ENCODE measurements around the gene ADCY9. TPM values are rescaled to one million over a fixed set of nuclear protein-coding genes. Genes with fewer than 3 reads are reported as not detected.

The ADCY9 gene
- total RNA-seq, 1 experiment from 2014 or later, result 9.8 TPM

DNA sequence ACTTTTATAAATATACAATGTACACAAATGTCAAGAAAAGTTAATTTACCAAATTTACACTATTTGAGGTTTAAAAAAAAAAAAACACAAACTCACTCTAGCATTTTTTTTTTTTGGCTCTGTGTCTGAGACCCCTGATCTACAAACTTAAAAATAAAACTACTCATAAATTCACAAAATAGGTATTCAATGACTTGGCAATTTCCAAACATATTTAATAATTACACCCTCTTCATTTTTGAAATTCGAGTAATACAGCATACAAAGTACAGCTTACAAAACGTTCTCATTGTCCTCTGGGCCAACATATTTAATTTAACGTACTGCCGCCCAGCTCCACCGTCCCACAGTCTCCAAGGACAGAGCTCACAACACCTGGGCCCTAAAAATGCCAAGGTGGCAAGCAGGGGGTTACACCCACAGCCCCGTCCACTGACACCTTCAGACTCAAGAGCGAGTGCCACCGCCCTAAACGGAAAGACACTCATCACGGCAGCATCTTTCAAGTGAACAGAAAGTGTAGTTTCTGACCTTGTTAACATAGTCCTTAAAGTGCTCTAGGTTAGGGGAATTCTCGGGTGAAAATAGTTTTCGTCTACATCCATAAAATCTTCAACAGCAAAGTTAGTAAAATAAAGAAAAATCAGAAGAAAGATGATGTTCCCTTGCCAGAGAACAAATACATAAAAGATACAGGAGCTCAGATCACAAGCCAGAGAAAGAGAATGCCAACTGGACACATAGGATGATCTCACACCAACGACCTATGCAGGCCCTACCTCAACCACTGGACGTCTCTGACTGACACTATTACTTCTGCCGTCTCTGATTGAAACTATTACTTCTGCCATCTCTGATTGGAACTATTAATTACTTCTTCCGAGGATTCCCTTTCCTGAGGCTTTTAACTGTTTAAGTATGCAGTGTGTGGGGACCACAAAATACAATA lies 4.2 kb downstream of the ADCY9 start (continued):
- TF ChIP-seq, protein P1, sequence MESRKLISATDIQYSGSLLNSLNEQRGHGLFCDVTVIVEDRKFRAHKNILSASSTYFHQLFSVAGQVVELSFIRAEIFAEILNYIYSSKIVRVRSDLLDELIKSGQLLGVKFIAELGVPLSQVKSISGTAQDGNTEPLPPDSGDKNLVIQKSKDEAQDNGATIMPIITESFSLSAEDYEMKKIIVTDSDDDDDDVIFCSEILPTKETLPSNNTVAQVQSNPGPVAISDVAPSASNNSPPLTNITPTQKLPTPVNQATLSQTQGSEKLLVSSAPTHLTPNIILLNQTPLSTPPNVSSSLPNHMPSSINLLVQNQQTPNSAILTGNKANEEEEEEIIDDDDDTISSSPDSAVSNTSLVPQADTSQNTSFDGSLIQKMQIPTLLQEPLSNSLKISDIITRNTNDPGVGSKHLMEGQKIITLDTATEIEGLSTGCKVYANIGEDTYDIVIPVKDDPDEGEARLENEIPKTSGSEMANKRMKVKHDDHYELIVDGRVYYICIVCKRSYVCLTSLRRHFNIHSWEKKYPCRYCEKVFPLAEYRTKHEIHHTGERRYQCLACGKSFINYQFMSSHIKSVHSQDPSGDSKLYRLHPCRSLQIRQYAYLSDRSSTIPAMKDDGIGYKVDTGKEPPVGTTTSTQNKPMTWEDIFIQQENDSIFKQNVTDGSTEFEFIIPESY (IDR thresholded peaks at IDR 0.05; ENCODE audit: extremely low read depth, insufficient replicate concordance, low read length), result no peak
- TF ChIP-seq JUND (IDR thresholded peaks at IDR 0.05), result no peak
- TF ChIP-seq, protein P2, sequence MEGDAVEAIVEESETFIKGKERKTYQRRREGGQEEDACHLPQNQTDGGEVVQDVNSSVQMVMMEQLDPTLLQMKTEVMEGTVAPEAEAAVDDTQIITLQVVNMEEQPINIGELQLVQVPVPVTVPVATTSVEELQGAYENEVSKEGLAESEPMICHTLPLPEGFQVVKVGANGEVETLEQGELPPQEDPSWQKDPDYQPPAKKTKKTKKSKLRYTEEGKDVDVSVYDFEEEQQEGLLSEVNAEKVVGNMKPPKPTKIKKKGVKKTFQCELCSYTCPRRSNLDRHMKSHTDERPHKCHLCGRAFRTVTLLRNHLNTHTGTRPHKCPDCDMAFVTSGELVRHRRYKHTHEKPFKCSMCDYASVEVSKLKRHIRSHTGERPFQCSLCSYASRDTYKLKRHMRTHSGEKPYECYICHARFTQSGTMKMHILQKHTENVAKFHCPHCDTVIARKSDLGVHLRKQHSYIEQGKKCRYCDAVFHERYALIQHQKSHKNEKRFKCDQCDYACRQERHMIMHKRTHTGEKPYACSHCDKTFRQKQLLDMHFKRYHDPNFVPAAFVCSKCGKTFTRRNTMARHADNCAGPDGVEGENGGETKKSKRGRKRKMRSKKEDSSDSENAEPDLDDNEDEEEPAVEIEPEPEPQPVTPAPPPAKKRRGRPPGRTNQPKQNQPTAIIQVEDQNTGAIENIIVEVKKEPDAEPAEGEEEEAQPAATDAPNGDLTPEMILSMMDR (IDR thresholded peaks at IDR 0.05 in 2 of 3, conservative IDR thresholded peaks at IDR 0.05 in 1 of 3; ENCODE audit: borderline replicate concordance in 1 of 3, insufficient read depth in 1 of 3, low read depth in 2 of 3, low read length in 2 of 3), result no peak

DNA sequence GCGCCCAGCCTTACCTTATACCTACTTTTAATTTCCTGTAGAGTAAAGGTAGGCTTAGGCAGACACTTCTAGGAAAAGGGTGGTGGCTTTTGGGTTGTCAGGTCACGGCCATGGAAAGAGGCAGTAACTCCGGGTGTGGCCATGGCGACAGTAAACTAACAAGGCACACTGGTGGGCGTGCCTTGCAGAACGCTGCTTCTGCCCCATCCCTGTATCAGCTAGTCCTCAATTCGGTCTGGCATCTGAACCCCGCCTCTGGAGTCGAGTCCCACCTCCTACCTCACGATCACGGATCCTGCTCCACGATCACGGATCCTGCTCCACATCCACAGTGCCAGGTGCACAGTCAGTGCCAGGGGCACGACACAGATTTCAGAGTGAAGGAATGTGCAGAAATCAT lies 5.6 kb downstream of the ADCY9 start:
- Histone ChIP-seq H3K9me2 (ENCODE audit: insufficient read depth) (no peaks in the 10 kb centered on the region), H3K4me3 (replicated peaks in 1 of 2; ENCODE audit: low read depth in 1 of 2, low read length in 2 of 2) (no peak overlapping the region), H3K4me1 (ENCODE audit: control insufficient read depth in 1 of 2, insufficient read depth in 2 of 2, low read length in 2 of 2) (no peaks in the 10 kb centered on the region), H3K27ac (ENCODE audit: low read depth, low read length) (no peak overlapping the region), H4K20me1 (ENCODE audit: insufficient read depth) (no peaks in the 10 kb centered on the region), H3K79me2 (ENCODE audit: insufficient read depth, low read length) (0 out of 2 replicates have a peak, but pooled peaks cover 3% of the 10 kb centered on the region), H3K9ac (ENCODE audit: low read length) (no peak overlapping the region), H3K4me2 (ENCODE audit: low read length) (no peak overlapping the region), H3K9me3 (ENCODE audit: control insufficient read depth in 1 of 2, insufficient read depth in 1 of 2, low read depth in 1 of 2, low read length in 2 of 2) (no peaks in the 10 kb centered on the region), H3K27me3 (ENCODE audit: insufficient read depth, low read length) (no peaks in the 10 kb centered on the region), H2AFZ (ENCODE audit: low read depth, low read length, poor library complexity, severe bottlenecking) (no peak overlapping the region), H3K36me3 (ENCODE audit: control insufficient read depth in 1 of 2, insufficient read depth in 2 of 2, low read length in 2 of 2) (no peaks in the 10 kb centered on the region)
- intact Hi-C loops (cut with micrococcal nuclease), result no loop called here
- POLR2A ChIA-PET, result no interaction called here
- CTCF ChIA-PET, result interaction anchor here (1.5 kb wide), 1 partner anchor 144 kb away, joined by 3 read pairs; no protein-coding TSS in a partner anchor
- ATAC-seq, result no peak
- TF ChIP-seq RAD21 (IDR thresholded peaks at IDR 0.05; ENCODE audit: low read depth), result no peak
- RAD21 ChIA-PET (ENCODE audit: low non-redundant PET in 1 of 2, low total read pairs in 2 of 2, uncharacterized antibody in 2 of 2, unreplicated experiment in 2 of 2), result no interaction called here
- DNase-seq (ENCODE audit: low read depth, low spot score), result no peak
- no TSS peak for BruUV-seq (replicated peaks)

Data from HCT116 (cell line).